ENCODE data around the gene CPA4.

CPA4 gene

DNA sequence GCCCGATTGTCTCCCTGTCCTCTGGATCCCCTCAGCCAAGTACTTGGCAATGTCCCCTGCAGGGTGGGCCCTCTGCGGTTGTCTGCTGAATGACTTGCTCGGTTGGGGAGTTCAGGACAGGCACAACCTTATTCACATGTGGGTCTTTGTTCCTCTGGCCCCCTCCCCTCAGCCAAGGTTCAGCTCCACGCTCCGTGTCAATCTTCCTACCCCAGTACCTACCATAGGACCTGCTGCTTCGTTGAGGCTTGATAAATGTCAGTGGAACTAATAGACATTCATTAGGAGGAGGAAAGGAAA lies 58.8 kb downstream of the CPA4 start:
- Histone ChIP-seq H3K4me1 (ENCODE audit: control insufficient read depth, low read length) (no peaks in the 10 kb centered on the region), H3K4me2 (ENCODE audit: low read length) (no peak overlapping the region), H4K20me1 (ENCODE audit: control insufficient read depth, insufficient read depth, low read depth, low read length) (no peaks in the 10 kb centered on the region), H3F3A (ENCODE audit: control insufficient read depth, insufficient read depth) (no peaks in the 10 kb centered on the region), H3K4me3 (ENCODE audit: low read length) (no peak overlapping the region), H3K9me2 (replicated peaks; ENCODE audit: control insufficient read depth, low read length) (no peaks in the 10 kb centered on the region), H3K9me3 (ENCODE audit: control insufficient read depth, insufficient read depth, low read length) (no peaks in the 10 kb centered on the region), H3K36me3 (ENCODE audit: control insufficient read depth, low read length) (no peaks in the 10 kb centered on the region), H3K27ac (ENCODE audit: low read depth, low read length) (no peak overlapping the region), H3K79me2 (ENCODE audit: control insufficient read depth, low read length) (no peaks in the 10 kb centered on the region), H3K27me3 (ENCODE audit: control insufficient read depth, low read length) (peaks cover 4% of the 10 kb centered on the region; the same call in 1 of the 2 replicates)
- TF ChIP-seq, protein P1, sequence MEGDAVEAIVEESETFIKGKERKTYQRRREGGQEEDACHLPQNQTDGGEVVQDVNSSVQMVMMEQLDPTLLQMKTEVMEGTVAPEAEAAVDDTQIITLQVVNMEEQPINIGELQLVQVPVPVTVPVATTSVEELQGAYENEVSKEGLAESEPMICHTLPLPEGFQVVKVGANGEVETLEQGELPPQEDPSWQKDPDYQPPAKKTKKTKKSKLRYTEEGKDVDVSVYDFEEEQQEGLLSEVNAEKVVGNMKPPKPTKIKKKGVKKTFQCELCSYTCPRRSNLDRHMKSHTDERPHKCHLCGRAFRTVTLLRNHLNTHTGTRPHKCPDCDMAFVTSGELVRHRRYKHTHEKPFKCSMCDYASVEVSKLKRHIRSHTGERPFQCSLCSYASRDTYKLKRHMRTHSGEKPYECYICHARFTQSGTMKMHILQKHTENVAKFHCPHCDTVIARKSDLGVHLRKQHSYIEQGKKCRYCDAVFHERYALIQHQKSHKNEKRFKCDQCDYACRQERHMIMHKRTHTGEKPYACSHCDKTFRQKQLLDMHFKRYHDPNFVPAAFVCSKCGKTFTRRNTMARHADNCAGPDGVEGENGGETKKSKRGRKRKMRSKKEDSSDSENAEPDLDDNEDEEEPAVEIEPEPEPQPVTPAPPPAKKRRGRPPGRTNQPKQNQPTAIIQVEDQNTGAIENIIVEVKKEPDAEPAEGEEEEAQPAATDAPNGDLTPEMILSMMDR (IDR thresholded peaks at IDR 0.05; ENCODE audit: low read depth, low read length, poor library complexity, severe bottlenecking) = no peak
- no peak for TF ChIP-seq EZH2phosphoT487 (IDR thresholded peaks at IDR 0.05; ENCODE audit: borderline replicate concordance, low read length)

DNA sequence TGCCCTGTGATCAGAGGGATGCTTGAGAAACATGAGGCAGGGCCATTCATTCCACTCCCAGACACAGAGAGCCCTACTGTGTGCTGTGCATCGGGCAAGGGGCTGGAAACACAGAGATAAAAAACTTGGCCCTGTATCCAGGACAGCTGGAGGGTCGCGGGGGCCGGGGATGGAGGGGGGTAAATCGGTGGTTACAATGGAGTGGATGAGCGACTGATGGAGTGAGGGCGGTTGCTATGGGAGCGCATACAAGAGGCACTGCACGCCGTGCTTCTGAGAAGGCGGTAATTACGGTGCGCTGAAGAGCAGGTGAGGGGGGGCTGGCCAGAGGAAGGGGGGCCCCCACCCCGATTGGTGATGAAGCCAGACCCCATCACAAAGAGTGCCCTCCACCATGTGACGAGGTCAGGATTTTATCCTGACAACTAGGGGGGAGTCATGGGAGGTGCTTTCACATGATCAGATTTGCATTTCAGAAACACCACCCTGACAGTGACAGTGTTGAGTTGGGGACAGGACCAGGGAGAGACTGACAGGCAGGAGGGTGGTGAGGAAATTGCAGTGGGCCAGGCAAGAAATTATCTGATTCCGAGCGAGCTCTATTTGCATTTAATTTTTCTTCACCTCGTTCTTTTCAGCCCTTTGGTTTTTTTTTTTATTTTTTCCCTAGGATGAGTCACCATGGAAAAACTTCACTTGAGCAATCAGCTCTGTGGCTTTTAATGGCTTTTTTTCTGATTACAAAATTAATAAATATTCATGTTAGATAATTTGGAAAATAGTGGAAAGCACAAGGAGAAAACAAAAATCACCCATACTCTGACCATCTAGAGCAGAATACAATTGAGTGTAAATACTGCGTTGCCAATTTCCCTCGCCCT lies 59.5 kb downstream of the CPA4 start:
- Histone ChIP-seq H3K27ac (ENCODE audit: low read depth, low read length) (no peak overlapping the region), H3K9me2 (replicated peaks; ENCODE audit: control insufficient read depth, low read length) (no peaks in the 10 kb centered on the region), H3K4me3 (ENCODE audit: low read length) (no peak overlapping the region), H4K20me1 (ENCODE audit: control insufficient read depth, insufficient read depth, low read depth, low read length) (no peaks in the 10 kb centered on the region), H3K79me2 (ENCODE audit: control insufficient read depth, low read length) (no peaks in the 10 kb centered on the region), H3K9me3 (ENCODE audit: control insufficient read depth, insufficient read depth, low read length) (no peaks in the 10 kb centered on the region), H3F3A (ENCODE audit: control insufficient read depth, insufficient read depth) (no peaks in the 10 kb centered on the region), H3K4me1 (ENCODE audit: control insufficient read depth, low read length) (no peaks in the 10 kb centered on the region), H3K27me3 (ENCODE audit: control insufficient read depth, low read length) (peaks cover 4% of the 10 kb centered on the region; the same call in 1 of the 2 replicates), H3K4me2 (ENCODE audit: low read length) (no peak overlapping the region), H3K36me3 (ENCODE audit: control insufficient read depth, low read length) (no peaks in the 10 kb centered on the region)
- TF ChIP-seq EZH2phosphoT487 (IDR thresholded peaks at IDR 0.05; ENCODE audit: borderline replicate concordance, low read length) = no peak
- TF ChIP-seq, protein P1 (IDR thresholded peaks at IDR 0.05; ENCODE audit: low read depth, low read length, poor library complexity, severe bottlenecking) = no peak

DNA sequence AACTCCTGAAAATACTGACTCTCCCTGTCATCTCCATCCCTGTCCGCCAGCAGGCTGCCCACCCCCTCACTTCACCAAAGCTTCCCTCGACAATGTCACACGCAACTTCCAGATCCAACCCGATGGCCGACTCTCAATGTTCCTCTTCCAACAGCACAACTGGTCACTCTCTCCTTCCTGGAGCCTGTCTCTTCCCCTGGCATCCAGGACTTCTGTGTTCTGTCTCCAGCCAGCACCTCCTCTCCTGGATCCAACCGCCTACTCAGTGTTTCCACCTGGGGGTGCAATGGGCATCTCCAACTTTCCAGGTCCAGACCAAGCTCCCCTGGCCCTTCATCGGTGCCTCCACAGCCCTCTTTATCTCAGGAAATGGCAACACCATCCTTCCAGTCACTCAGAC lies 60.2 kb downstream of the CPA4 start:
- Histone ChIP-seq H3K4me1 (ENCODE audit: control insufficient read depth, low read length) (no peaks in the 10 kb centered on the region), H3K9me2 (replicated peaks; ENCODE audit: control insufficient read depth, low read length) (no peaks in the 10 kb centered on the region), H3K4me2 (ENCODE audit: low read length) (no peak overlapping the region), H3K27ac (ENCODE audit: low read depth, low read length) (no peak overlapping the region), H3F3A (ENCODE audit: control insufficient read depth, insufficient read depth) (no peaks in the 10 kb centered on the region), H3K79me2 (ENCODE audit: control insufficient read depth, low read length) (no peaks in the 10 kb centered on the region), H4K20me1 (ENCODE audit: control insufficient read depth, insufficient read depth, low read depth, low read length) (no peaks in the 10 kb centered on the region), H3K9me3 (ENCODE audit: control insufficient read depth, insufficient read depth, low read length) (no peaks in the 10 kb centered on the region), H3K36me3 (ENCODE audit: control insufficient read depth, low read length) (no peaks in the 10 kb centered on the region), H3K4me3 (ENCODE audit: low read length) (no peak overlapping the region), H3K27me3 (ENCODE audit: control insufficient read depth, low read length) (peaks cover 4% of the 10 kb centered on the region; the same call in 1 of the 2 replicates)
- no peak for TF ChIP-seq EZH2phosphoT487 (IDR thresholded peaks at IDR 0.05; ENCODE audit: borderline replicate concordance, low read length)
- TF ChIP-seq, protein P1 (IDR thresholded peaks at IDR 0.05; ENCODE audit: low read depth, low read length, poor library complexity, severe bottlenecking) = no peak
